ENCODE results near the gene PDE8B. TPM values are rescaled to one million over a fixed set of nuclear protein-coding genes. Genes with fewer than 3 reads are reported as not detected.

The PDE8B gene
- total and polyA plus RNA-seq, 2 donors (not counting 1 experiment from before 2014, with no cell fraction given), result 0.07 TPM; not detected in 1

GRCh38 chr5:77301447-77301883, 91.0 kb downstream of the PDE8B start:
- no peak overlapping the region for H3K4me3 Mint-ChIP-seq
- H3K27me3 Mint-ChIP-seq, result no peaks in the 10 kb centered on the region

GRCh38 chr5:77302247-77302646, 91.8 kb downstream of the PDE8B start:
- H4K20me1 ChIP-seq (ENCODE audit: control insufficient read depth, insufficient read depth, low read length, poor library complexity, severe bottlenecking), result no peaks in the 10 kb centered on the region
- POLR2A ChIA-PET, result no interaction called here
- no peak for ATAC-seq (ENCODE audit: low read depth)
- H3K9me3 ChIP-seq (ENCODE audit: control extremely low read depth in 1 of 3, control insufficient read depth in 2 of 3, insufficient read depth in 1 of 3, low read length in 2 of 3), result no peaks in the 10 kb centered on the region
- no peak overlapping the region for H3K4me2 ChIP-seq (replicated peaks; ENCODE audit: low read depth, low read length, poor library complexity, severe bottlenecking)
- Mint-ChIP-seq H3K9me3 (ENCODE audit: insufficient read depth) (no peaks in the 10 kb centered on the region), H3K27ac (no peak overlapping the region), H3K27me3 (no peaks in the 10 kb centered on the region), H3K4me3 (no peak overlapping the region), H3K4me1 (peaks cover 2% of the 10 kb centered on the region)
- no peaks in the 10 kb centered on the region for H3K36me3 ChIP-seq (replicated peaks in 1 of 2; ENCODE audit: control extremely low read depth in 1 of 2, control insufficient read depth in 1 of 2, extremely low read depth in 1 of 2, insufficient read depth in 2 of 2, low read length in 1 of 2)
- H3K4me1 ChIP-seq (ENCODE audit: control insufficient read depth in 2 of 2, insufficient read depth in 2 of 2, low read length in 2 of 2), result no peaks in the 10 kb centered on the region
- H2AFZ ChIP-seq (ENCODE audit: insufficient read depth, low read depth, low read length, poor library complexity, severe bottlenecking), result no peak overlapping the region
- H3K9ac ChIP-seq (ENCODE audit: low read length), result no peak overlapping the region
- intact Hi-C loops (cut with micrococcal nuclease), result no loop called here
- WGBS (ENCODE audit: insufficient coverage), result 81% methylated on average over 5 of the region's 5 CpGs
- H3K79me2 ChIP-seq (ENCODE audit: control insufficient read depth, insufficient read depth, low read length), result no peaks in the 10 kb centered on the region
- CTCF ChIA-PET, result no interaction called here
- no peak overlapping the region for H3K4me3 ChIP-seq (ENCODE audit: control extremely low read depth in 1 of 5, extremely low read depth in 1 of 5, insufficient read depth in 1 of 5, low read depth in 2 of 5, low read length in 4 of 5)
- H3K27ac ChIP-seq (ENCODE audit: low read length in 2 of 2), result no peak overlapping the region
- DNase-seq, result no peak
- TF ChIP-seq CTCF (IDR thresholded peaks at IDR 0.05) (no peak), EZH2 (IDR thresholded peaks at IDR 0.05; ENCODE audit: borderline replicate concordance, insufficient read depth, low read depth, low read length, poor library complexity, severe bottlenecking) (no peak)
- no peaks in the 10 kb centered on the region for H3K27me3 ChIP-seq (replicated peaks in 1 of 4; ENCODE audit: control extremely low read depth in 1 of 4, control insufficient read depth in 3 of 4, insufficient read depth in 4 of 4, low read length in 3 of 4)

More at GRCh38 chr5:77301447-77301883, 91.0 kb downstream of the PDE8B start:
- no peaks in the 10 kb centered on the region for H3K9me3 Mint-ChIP-seq (ENCODE audit: insufficient read depth)
- CTCF ChIA-PET, result no interaction called here
- peaks cover 2% of the 10 kb centered on the region for H3K4me1 Mint-ChIP-seq
- Histone ChIP-seq H3K4me1 (ENCODE audit: control insufficient read depth in 2 of 2, insufficient read depth in 2 of 2, low read length in 2 of 2) (no peaks in the 10 kb centered on the region), H3K4me3 (ENCODE audit: control extremely low read depth in 1 of 5, extremely low read depth in 1 of 5, insufficient read depth in 1 of 5, low read depth in 2 of 5, low read length in 4 of 5) (no peak overlapping the region), H3K4me2 (replicated peaks; ENCODE audit: low read depth, low read length, poor library complexity, severe bottlenecking) (no peak overlapping the region), H2AFZ (ENCODE audit: insufficient read depth, low read depth, low read length, poor library complexity, severe bottlenecking) (no peak overlapping the region), H3K9me3 (ENCODE audit: control extremely low read depth in 1 of 3, control insufficient read depth in 2 of 3, insufficient read depth in 1 of 3, low read length in 2 of 3) (no peaks in the 10 kb centered on the region), H3K36me3 (replicated peaks in 1 of 2; ENCODE audit: control extremely low read depth in 1 of 2, control insufficient read depth in 1 of 2, extremely low read depth in 1 of 2, insufficient read depth in 2 of 2, low read length in 1 of 2) (no peaks in the 10 kb centered on the region), H3K27ac (ENCODE audit: low read length in 2 of 2) (no peak overlapping the region), H4K20me1 (ENCODE audit: control insufficient read depth, insufficient read depth, low read length, poor library complexity, severe bottlenecking) (no peaks in the 10 kb centered on the region), H3K9ac (ENCODE audit: low read length) (no peak overlapping the region), H3K27me3 (replicated peaks in 1 of 4; ENCODE audit: control extremely low read depth in 1 of 4, control insufficient read depth in 3 of 4, insufficient read depth in 4 of 4, low read length in 3 of 4) (no peaks in the 10 kb centered on the region), H3K79me2 (ENCODE audit: control insufficient read depth, insufficient read depth, low read length) (no peaks in the 10 kb centered on the region)
- ATAC-seq (ENCODE audit: low read depth) (no peak), DNase-seq (no peak)
- 17% methylated on average over 1 of the region's 4 CpGs for WGBS (ENCODE audit: insufficient coverage)
- TF ChIP-seq EZH2 (IDR thresholded peaks at IDR 0.05; ENCODE audit: borderline replicate concordance, insufficient read depth, low read depth, low read length, poor library complexity, severe bottlenecking), result no peak
- no peak for TF ChIP-seq CTCF (IDR thresholded peaks at IDR 0.05)
- intact Hi-C loops (cut with micrococcal nuclease), result no loop called here
- H3K27ac Mint-ChIP-seq, result no peak overlapping the region
- POLR2A ChIA-PET, result no interaction called here
